ENCODE data around the gene DPF3. TPM values are rescaled to one million over a fixed set of nuclear protein-coding genes. Genes with fewer than 3 reads are reported as not detected.
"Not testable (repeated sequence)": the region's sequence is repeated elsewhere in the genome, so short reads cannot be mapped to it uniquely, and the experiment has no call there.

The DPF3 gene
- total RNA-seq, 1 experiment from 2014 or later, result 1.9 TPM

GRCh38 chr14:72751276-72752033 lies 142.4 kb downstream of the DPF3 start:
- no peak overlapping the region for H3K4me3 Mint-ChIP-seq (ENCODE audit: unreplicated experiment)
- POLR2A ChIA-PET, result no interaction called here
- H3K36me3 Mint-ChIP-seq (ENCODE audit: insufficient read depth, unreplicated experiment), result no peaks in the 10 kb centered on the region
- no peak for DNase-seq (ENCODE audit: unreplicated experiment)
- peaks cover 8% of the 10 kb centered on the region for H3K9me3 Mint-ChIP-seq (ENCODE audit: unreplicated experiment)
- peak overlapping the region; percentile 49 for H3K27ac Mint-ChIP-seq (ENCODE audit: low read depth, unreplicated experiment)
- peaks cover 5% of the 10 kb centered on the region for H3K4me1 Mint-ChIP-seq (ENCODE audit: insufficient read depth, unreplicated experiment)
- no peaks in the 10 kb centered on the region for H3K27me3 Mint-ChIP-seq (ENCODE audit: insufficient read depth, unreplicated experiment)
- CTCF ChIA-PET, result no interaction called here
- BruUV-seq (replicated peaks), result no TSS peak
- intact Hi-C loops (cut with micrococcal nuclease), result no loop called here
- TF ChIP-seq, protein P1, sequence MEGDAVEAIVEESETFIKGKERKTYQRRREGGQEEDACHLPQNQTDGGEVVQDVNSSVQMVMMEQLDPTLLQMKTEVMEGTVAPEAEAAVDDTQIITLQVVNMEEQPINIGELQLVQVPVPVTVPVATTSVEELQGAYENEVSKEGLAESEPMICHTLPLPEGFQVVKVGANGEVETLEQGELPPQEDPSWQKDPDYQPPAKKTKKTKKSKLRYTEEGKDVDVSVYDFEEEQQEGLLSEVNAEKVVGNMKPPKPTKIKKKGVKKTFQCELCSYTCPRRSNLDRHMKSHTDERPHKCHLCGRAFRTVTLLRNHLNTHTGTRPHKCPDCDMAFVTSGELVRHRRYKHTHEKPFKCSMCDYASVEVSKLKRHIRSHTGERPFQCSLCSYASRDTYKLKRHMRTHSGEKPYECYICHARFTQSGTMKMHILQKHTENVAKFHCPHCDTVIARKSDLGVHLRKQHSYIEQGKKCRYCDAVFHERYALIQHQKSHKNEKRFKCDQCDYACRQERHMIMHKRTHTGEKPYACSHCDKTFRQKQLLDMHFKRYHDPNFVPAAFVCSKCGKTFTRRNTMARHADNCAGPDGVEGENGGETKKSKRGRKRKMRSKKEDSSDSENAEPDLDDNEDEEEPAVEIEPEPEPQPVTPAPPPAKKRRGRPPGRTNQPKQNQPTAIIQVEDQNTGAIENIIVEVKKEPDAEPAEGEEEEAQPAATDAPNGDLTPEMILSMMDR (IDR thresholded peaks at IDR 0.05; ENCODE audit: unreplicated experiment), result no peak

DNA sequence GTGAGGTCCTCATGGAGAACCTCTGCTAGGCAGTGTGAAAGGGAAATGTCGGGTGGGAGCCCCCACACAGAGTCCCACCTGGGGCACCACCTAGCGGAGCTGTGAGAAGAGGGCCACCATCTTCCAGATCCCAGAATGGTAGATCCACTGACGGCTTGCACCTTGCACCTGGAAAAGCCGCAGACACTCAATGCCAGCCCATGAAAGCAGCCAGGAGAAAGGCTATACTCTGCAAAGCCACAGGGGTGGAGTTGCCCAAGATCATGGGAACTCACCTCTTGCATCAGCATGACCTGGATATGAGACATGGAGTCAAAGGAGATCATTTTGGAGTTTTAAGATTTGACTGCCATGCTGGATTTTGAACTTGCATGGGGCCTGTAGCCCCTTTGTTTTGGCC lies 145.0 kb downstream of the DPF3 start:
- intact Hi-C loops (cut with micrococcal nuclease), result loop anchor here (5.0 kb wide), 1 partner anchor 158 kb away; no protein-coding TSS in a partner anchor
- H3K27ac Mint-ChIP-seq (ENCODE audit: low read depth, unreplicated experiment); POLR2A ChIA-PET; H3K9me3 Mint-ChIP-seq (ENCODE audit: unreplicated experiment); BruUV-seq (replicated peaks); H3K4me3 Mint-ChIP-seq (ENCODE audit: unreplicated experiment); DNase-seq (ENCODE audit: unreplicated experiment); H3K36me3 Mint-ChIP-seq (ENCODE audit: insufficient read depth, unreplicated experiment); H3K27me3 Mint-ChIP-seq (ENCODE audit: insufficient read depth, unreplicated experiment): not testable (repeated sequence)
- CTCF ChIA-PET, result interaction anchor here (0.6 kb wide), 1 partner anchor 239 kb away, joined by 4 read pairs; no protein-coding TSS in a partner anchor
- H3K4me1 Mint-ChIP-seq (ENCODE audit: insufficient read depth, unreplicated experiment), result peaks cover 17% of the 10 kb centered on the region

DNA sequence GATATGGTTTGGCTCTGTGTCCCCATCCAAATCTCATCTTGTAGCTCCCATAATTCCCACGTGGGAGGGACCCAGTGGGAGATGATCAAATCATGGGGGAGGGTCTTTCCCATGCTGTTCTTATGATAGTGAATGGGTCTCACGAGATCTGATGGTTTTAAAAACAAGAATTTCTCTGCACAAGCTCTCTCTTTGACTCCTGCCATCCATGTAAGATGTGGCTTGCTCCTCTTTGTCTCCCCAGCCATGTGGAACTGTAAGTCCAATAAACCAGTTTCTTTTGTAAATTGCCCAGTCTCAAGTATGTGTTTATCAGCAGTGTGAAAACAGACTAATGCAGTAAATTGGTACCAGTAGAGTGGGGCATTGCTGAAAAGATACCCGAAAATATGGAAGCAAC lies 146.2 kb downstream of the DPF3 start:
- intact Hi-C loops (cut with micrococcal nuclease), result loop anchor here (2.0 to 5.0 kb wide), 3 partner anchors 147 to 231 kb away; partner anchors contain the start of gene DPF3
- H3K4me1 Mint-ChIP-seq (ENCODE audit: insufficient read depth, unreplicated experiment), result peaks cover 17% of the 10 kb centered on the region
- DNase-seq (ENCODE audit: unreplicated experiment), result no peak
- peaks cover 6% of the 10 kb centered on the region for H3K9me3 Mint-ChIP-seq (ENCODE audit: unreplicated experiment)
- ChIA-PET CTCF (interaction anchor here (0.6 to 1.0 kb wide), 3 partner anchors 80 to 233 kb away, joined by 3 to 4 read pairs (median 4); no protein-coding TSS in a partner anchor), POLR2A (no interaction called here)
- TF ChIP-seq, protein P1 (IDR thresholded peaks at IDR 0.05; ENCODE audit: unreplicated experiment), result no peak
- H3K4me3 Mint-ChIP-seq (ENCODE audit: unreplicated experiment), result no peak overlapping the region
- no peaks in the 10 kb centered on the region for H3K27me3 Mint-ChIP-seq (ENCODE audit: insufficient read depth, unreplicated experiment)
- no peaks in the 10 kb centered on the region for H3K36me3 Mint-ChIP-seq (ENCODE audit: insufficient read depth, unreplicated experiment)
- no peak overlapping the region for H3K27ac Mint-ChIP-seq (ENCODE audit: low read depth, unreplicated experiment)
- no TSS peak for BruUV-seq (replicated peaks)

DNA sequence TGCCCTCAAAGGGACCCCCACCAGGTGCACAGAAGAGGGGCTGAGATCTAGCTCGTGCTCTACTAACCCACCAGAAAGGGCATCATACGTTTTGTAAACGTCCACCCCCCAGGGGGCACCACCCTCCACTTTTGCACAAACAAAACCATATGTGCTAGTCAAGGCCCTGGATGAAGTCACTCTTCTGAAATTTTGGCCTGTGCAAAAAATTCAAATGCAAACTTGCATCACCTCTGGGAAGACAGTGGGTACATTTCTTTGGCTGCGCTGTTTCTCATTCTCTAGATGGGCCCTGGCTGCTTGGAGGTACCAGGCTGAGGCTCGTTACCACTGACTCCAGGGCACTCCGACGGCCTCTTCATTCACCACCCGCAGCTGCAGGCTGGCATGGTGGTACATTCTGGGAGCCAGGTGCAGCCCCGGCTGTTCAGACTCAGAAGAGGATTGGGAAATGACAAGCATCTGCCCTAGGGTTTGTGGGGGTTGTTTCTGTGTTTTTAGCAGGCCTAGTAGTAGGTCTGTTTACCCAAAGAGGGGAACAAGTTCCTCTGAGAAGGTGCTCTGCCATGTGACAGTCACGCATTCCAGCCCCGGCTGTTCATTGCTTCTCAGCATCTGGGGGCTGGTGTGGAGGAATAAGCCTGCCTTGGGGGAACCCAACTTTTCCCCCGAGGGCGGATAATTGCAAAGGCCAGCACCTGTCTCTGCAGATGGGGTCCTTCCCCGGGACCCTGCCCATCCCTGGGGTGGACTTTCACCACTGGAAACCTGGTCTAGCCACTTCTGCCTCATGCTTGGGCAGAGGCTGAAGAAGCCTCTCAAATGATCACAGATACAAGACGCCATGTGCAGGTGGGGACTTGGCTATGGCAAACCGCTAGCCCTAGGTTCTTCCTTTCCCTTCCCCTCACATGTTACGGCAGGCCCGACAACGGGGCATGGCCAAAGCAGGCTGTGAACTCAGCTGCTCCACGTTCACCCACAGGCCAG lies 147.6 kb downstream of the DPF3 start:
- no peak overlapping the region for H3K4me3 Mint-ChIP-seq (ENCODE audit: unreplicated experiment)

More for the DNA sequence above, 147.6 kb downstream of the DPF3 start:
- intact Hi-C loops (cut with micrococcal nuclease), result loop anchor here (2.0 to 5.0 kb wide), 3 partner anchors 149 to 229 kb away; partner anchors contain the start of gene DPF3
- peaks cover 6% of the 10 kb centered on the region for H3K9me3 Mint-ChIP-seq (ENCODE audit: unreplicated experiment)
- no peaks in the 10 kb centered on the region for H3K36me3 Mint-ChIP-seq (ENCODE audit: insufficient read depth, unreplicated experiment)
- peaks cover 17% of the 10 kb centered on the region for H3K4me1 Mint-ChIP-seq (ENCODE audit: insufficient read depth, unreplicated experiment)
- BruUV-seq (replicated peaks), result no TSS peak
- POLR2A ChIA-PET, result interaction anchor here (0.6 to 1.0 kb wide), 2 partner anchors 18 to 1644 kb away, joined by 3 read pairs; no protein-coding TSS in a partner anchor
- CTCF ChIA-PET, result interaction anchor here (0.6 to 1.0 kb wide), 6 partner anchors 12 to 1869 kb away, joined by 3 to 4 read pairs (median 3); no protein-coding TSS in a partner anchor
- DNase-seq (ENCODE audit: unreplicated experiment), result peak; percentile 61
- TF ChIP-seq, protein P1 (IDR thresholded peaks at IDR 0.05; ENCODE audit: unreplicated experiment), result peak; percentile 22
- no peaks in the 10 kb centered on the region for H3K27me3 Mint-ChIP-seq (ENCODE audit: insufficient read depth, unreplicated experiment)
- H3K27ac Mint-ChIP-seq (ENCODE audit: low read depth, unreplicated experiment), result peak overlapping the region; percentile 76
